HPDE6-E6E7 (cell line): Measurements from ENCODE around the gene FOXD4.
"Not testable (repeated sequence)": the region's sequence is repeated elsewhere in the genome, so short reads cannot be mapped to it uniquely, and the experiment has no call there.

Source experiments
- DNase-seq: peaks from one replicate; pipeline ENCODE4 v3.0.0; 2011; ENCODE audit warnings: missing footprints; ENCODE audit errors: extremely low spot score

The FOXD4 gene

GRCh38 chr9:93909-94308 is 24.3 kb downstream of the FOXD4 start:
- not testable (repeated sequence) for DNase-seq

GRCh38 chr9:90851-91250 is 27.4 kb downstream of the FOXD4 start:
- DNase-seq = not testable (repeated sequence)

- not testable (repeated sequence) for DNase-seq
Measured at GRCh38 chr9:88396-89037, 29.7 kb downstream of the FOXD4 start.

DNA sequence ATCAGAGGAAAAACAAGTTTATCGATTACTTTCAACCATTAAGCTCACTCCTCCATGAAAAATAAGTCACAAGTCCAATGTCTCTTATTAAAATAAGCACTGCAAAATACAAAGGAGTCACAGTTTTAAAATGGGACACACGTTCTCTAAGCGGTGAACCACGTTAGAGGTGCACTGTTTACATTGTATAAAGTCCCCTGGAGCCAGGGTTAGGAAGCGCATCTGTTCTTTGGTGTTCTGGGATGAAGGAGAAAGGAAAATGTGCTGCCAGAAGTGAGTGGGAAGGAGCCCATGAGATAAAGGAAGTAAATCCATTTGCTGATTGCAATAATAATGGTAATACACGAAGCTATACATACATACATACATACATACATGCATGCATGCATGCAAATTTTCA is 30.4 kb downstream of the FOXD4 start:
- not testable (repeated sequence) for DNase-seq

DNA sequence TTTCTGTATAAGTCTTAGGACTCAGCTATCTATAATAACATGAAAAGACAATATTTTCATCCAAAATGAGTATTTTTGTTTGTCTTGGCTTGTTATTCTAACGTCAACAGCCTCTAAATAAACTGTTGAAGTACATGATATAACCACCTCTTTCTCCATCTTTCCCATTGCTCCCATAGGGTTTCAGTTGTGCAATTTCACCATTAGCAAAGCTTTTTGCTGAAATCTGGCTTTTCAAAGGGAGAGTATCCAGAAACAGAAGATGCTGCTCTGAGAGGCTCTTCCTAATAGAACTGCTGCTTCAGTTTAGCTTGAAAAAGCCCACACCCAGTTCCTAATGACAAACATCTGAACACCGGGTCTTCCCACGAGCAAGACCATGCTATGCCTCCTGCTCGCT is 31.1 kb downstream of the FOXD4 start:
- DNase-seq = not testable (repeated sequence)

- DNase-seq = not testable (repeated sequence)
Measured at GRCh38 chr9:86697-87096, 31.5 kb downstream of the FOXD4 start.

GRCh38 chr9:82932-83689 is 35.1 kb downstream of the FOXD4 start:
- DNase-seq = not testable (repeated sequence)

GRCh38 chr9:78333-78732 is 39.9 kb downstream of the FOXD4 start:
- DNase-seq = not testable (repeated sequence)

- DNase-seq = not testable (repeated sequence)
Measured at GRCh38 chr9:76389-76788, 41.8 kb downstream of the FOXD4 start.

- DNase-seq = not testable (repeated sequence)
Measured at GRCh38 chr9:73900-74525, 44.2 kb downstream of the FOXD4 start.

GRCh38 chr9:73076-73899 is 44.9 kb downstream of the FOXD4 start:
- DNase-seq = peak; percentile 1
